ENCODE results near the gene GZMM. TPM values are rescaled to one million over a fixed set of nuclear protein-coding genes. Genes with fewer than 3 reads are reported as not detected.

The GZMM gene
- total RNA-seq, 2 experiments from 2014 or later = 20.7 TPM

GRCh38 chr19:532561-533363 is 11.1 kb upstream of the GZMM start:
- peak overlapping the region; percentile 83 for H3K27ac Mint-ChIP-seq
- intact Hi-C loops (cut with micrococcal nuclease) = loop anchor here (1.0 to 5.0 kb wide), 2 partner anchors 11 to 130 kb away; partner anchors contain the start of gene RNF126

GRCh38 chr19:533364-534058 is 10.3 kb upstream of the GZMM start:
- Mint-ChIP-seq H3K9me3 (no peaks in the 10 kb centered on the region), H3K27ac (no peak overlapping the region), H3K4me3 (peak overlapping the region; percentile 85), H3K27me3 (ENCODE audit: low read depth) (peaks cover under 1% of the 10 kb centered on the region), H3K36me3 (ENCODE audit: low read depth) (peaks cover 4% of the 10 kb centered on the region), H3K4me1 (ENCODE audit: low read depth) (peaks cover 24% of the 10 kb centered on the region)
- intact Hi-C loops (cut with micrococcal nuclease) = loop anchor here (1.0 to 5.0 kb wide), 2 partner anchors 10 to 129 kb away; partner anchors contain the start of gene RNF126
- no peak for DNase-seq
- CTCF ChIA-PET = interaction anchor here (0.6 to 3.2 kb wide), 3 partner anchors 23 to 236 kb away, joined by 4 to 32 read pairs (median 4); no protein-coding TSS in a partner anchor

More at GRCh38 chr19:532561-533363, 11.1 kb upstream of the GZMM start:
- CTCF ChIA-PET = interaction anchor here (0.6 to 3.2 kb wide), 4 partner anchors 11 to 237 kb away, joined by 4 to 32 read pairs (median 6); no protein-coding TSS in a partner anchor
- Mint-ChIP-seq H3K4me1 (ENCODE audit: low read depth) (peaks cover 26% of the 10 kb centered on the region), H3K4me3 (peak overlapping the region; percentile 85), H3K36me3 (ENCODE audit: low read depth) (peaks cover 1% of the 10 kb centered on the region), H3K27me3 (ENCODE audit: low read depth) (peaks cover 3% of the 10 kb centered on the region), H3K9me3 (no peaks in the 10 kb centered on the region)
- peak; percentile 63 for DNase-seq

GRCh38 chr19:534088-534487 is 9.8 kb upstream of the GZMM start:
- no peaks in the 10 kb centered on the region for H3K27me3 Mint-ChIP-seq (ENCODE audit: low read depth)
- intact Hi-C loops (cut with micrococcal nuclease) = loop anchor here (5.0 kb wide), 1 partner anchor 128 kb away; the partner anchor contains the start of gene RNF126
- no peak for DNase-seq
- H3K4me1 Mint-ChIP-seq (ENCODE audit: low read depth) = peaks cover 24% of the 10 kb centered on the region
- peaks cover 4% of the 10 kb centered on the region for H3K36me3 Mint-ChIP-seq (ENCODE audit: low read depth)
- CTCF ChIA-PET = interaction anchor here (3.2 kb wide), 1 partner anchor 23 kb away, joined by 32 read pairs; no protein-coding TSS in a partner anchor
- H3K27ac Mint-ChIP-seq = no peak overlapping the region
- no peaks in the 10 kb centered on the region for H3K9me3 Mint-ChIP-seq
- peak overlapping the region; percentile 12 for H3K4me3 Mint-ChIP-seq

GRCh38 chr19:535017-535835 is 8.6 kb upstream of the GZMM start:
- no peak for DNase-seq
- Mint-ChIP-seq H3K27ac (no peak overlapping the region), H3K9me3 (no peaks in the 10 kb centered on the region), H3K36me3 (ENCODE audit: low read depth) (peaks cover 4% of the 10 kb centered on the region), H3K4me1 (ENCODE audit: low read depth) (peaks cover 21% of the 10 kb centered on the region), H3K27me3 (ENCODE audit: low read depth) (no peaks in the 10 kb centered on the region), H3K4me3 (peak overlapping the region; percentile 24)
- intact Hi-C loops (cut with micrococcal nuclease) = no loop called here
- CTCF ChIA-PET = no interaction called here

GRCh38 chr19:536031-536880 is 7.6 kb upstream of the GZMM start:
- no peak for DNase-seq
- CTCF ChIA-PET = no interaction called here
- H3K27ac Mint-ChIP-seq = no peak overlapping the region
- H3K4me1 Mint-ChIP-seq (ENCODE audit: low read depth) = peaks cover 18% of the 10 kb centered on the region
- H3K4me3 Mint-ChIP-seq = no peak overlapping the region
- H3K36me3 Mint-ChIP-seq (ENCODE audit: low read depth) = peaks cover 4% of the 10 kb centered on the region
- no peaks in the 10 kb centered on the region for H3K9me3 Mint-ChIP-seq
- H3K27me3 Mint-ChIP-seq (ENCODE audit: low read depth) = no peaks in the 10 kb centered on the region
- intact Hi-C loops (cut with micrococcal nuclease) = no loop called here

GRCh38 chr19:536881-537404 is 6.9 kb upstream of the GZMM start:
- intact Hi-C loops (cut with micrococcal nuclease) = no loop called here
- H3K27ac Mint-ChIP-seq = no peak overlapping the region
- no peak overlapping the region for H3K4me3 Mint-ChIP-seq
- peaks cover 18% of the 10 kb centered on the region for H3K4me1 Mint-ChIP-seq (ENCODE audit: low read depth)
- no peak for DNase-seq
- H3K36me3 Mint-ChIP-seq (ENCODE audit: low read depth) = peaks cover 4% of the 10 kb centered on the region
- CTCF ChIA-PET = no interaction called here
- H3K9me3 Mint-ChIP-seq = no peaks in the 10 kb centered on the region
- H3K27me3 Mint-ChIP-seq (ENCODE audit: low read depth) = no peaks in the 10 kb centered on the region

- Mint-ChIP-seq H3K4me1 (ENCODE audit: low read depth) (peaks cover 15% of the 10 kb centered on the region), H3K36me3 (ENCODE audit: low read depth) (peaks cover 6% of the 10 kb centered on the region), H3K4me3 (no peak overlapping the region), H3K27me3 (ENCODE audit: low read depth) (no peaks in the 10 kb centered on the region), H3K9me3 (no peaks in the 10 kb centered on the region), H3K27ac (no peak overlapping the region)
- no peak for DNase-seq
- intact Hi-C loops (cut with micrococcal nuclease) = no loop called here
- CTCF ChIA-PET = no interaction called here
Observed at GRCh38 chr19:538641-539428, 5.0 kb upstream of the GZMM start.

- no peak overlapping the region for H3K4me3 Mint-ChIP-seq
- DNase-seq = no peak
- intact Hi-C loops (cut with micrococcal nuclease) = no loop called here
- H3K9me3 Mint-ChIP-seq = no peaks in the 10 kb centered on the region
- no peaks in the 10 kb centered on the region for H3K27me3 Mint-ChIP-seq (ENCODE audit: low read depth)
- H3K36me3 Mint-ChIP-seq (ENCODE audit: low read depth) = peaks cover 6% of the 10 kb centered on the region
- CTCF ChIA-PET = no interaction called here
- no peak overlapping the region for H3K27ac Mint-ChIP-seq
- H3K4me1 Mint-ChIP-seq (ENCODE audit: low read depth) = peaks cover 17% of the 10 kb centered on the region
Observed at GRCh38 chr19:539429-540030, 4.3 kb upstream of the GZMM start.

GRCh38 chr19:540867-541637 is 2.8 kb upstream of the GZMM start:
- H3K4me1 Mint-ChIP-seq (ENCODE audit: low read depth) = peaks cover 23% of the 10 kb centered on the region
- H3K36me3 Mint-ChIP-seq (ENCODE audit: low read depth) = peaks cover 6% of the 10 kb centered on the region
- H3K27me3 Mint-ChIP-seq (ENCODE audit: low read depth) = no peaks in the 10 kb centered on the region
- CTCF ChIA-PET = interaction anchor here (1.6 kb wide), 1 partner anchor 12 kb away, joined by 3 read pairs; no protein-coding TSS in a partner anchor
- no peaks in the 10 kb centered on the region for H3K9me3 Mint-ChIP-seq
- H3K27ac Mint-ChIP-seq = no peak overlapping the region
- DNase-seq = no peak
- no peak overlapping the region for H3K4me3 Mint-ChIP-seq
- intact Hi-C loops (cut with micrococcal nuclease) = no loop called here

- Mint-ChIP-seq H3K27ac (no peak overlapping the region), H3K27me3 (ENCODE audit: low read depth) (no peaks in the 10 kb centered on the region), H3K9me3 (no peaks in the 10 kb centered on the region), H3K4me1 (ENCODE audit: low read depth) (peaks cover 23% of the 10 kb centered on the region), H3K4me3 (no peak overlapping the region), H3K36me3 (ENCODE audit: low read depth) (peaks cover 5% of the 10 kb centered on the region)
- no peak for DNase-seq
- intact Hi-C loops (cut with micrococcal nuclease) = no loop called here
- CTCF ChIA-PET = interaction anchor here (1.1 to 1.6 kb wide), 2 partner anchors 13 to 43 kb away, joined by 3 read pairs; no protein-coding TSS in a partner anchor
Observed at GRCh38 chr19:541699-542098, 2.2 kb upstream of the GZMM start.
